Naive thymus-derived CD4-positive, alpha-beta T cell (primary cell): ENCODE data around the gene CYP4F12. TPM values are rescaled to one million over a fixed set of nuclear protein-coding genes. Genes with fewer than 3 reads are reported as not detected.

ENCODE experiments used
- ATAC-seq: fragments of 150-1000 bp; cut with Tn5 transposase; 2 replicates; pipeline ENCODE4 v1.10.0; 2021; ENCODE audit warnings: mild to moderate bottlenecking, moderate library complexity
- CTCF ChIA-PET: fragments of 350-600 bp; sonication (Branson Sonifier 250); formaldehyde crosslinking; loops from one replicate; lab custom pipeline; 2021; ENCODE audit warnings: antibody characterized with exemption; lab: Charles Lee
- POLR2A ChIA-PET: fragments of 350-600 bp; sonication (Branson Sonifier 250); formaldehyde crosslinking; loops from one replicate; lab custom pipeline; 2021; ENCODE audit warnings: antibody characterized with exemption, inconsistent platforms; lab: Charles Lee
- DNase-seq, 9 donors: peaks; one replicate each; pipeline versions ENCODE4 v3.0.0 to v3.0.0-alpha.2; 2020 to 2022; ENCODE audit warnings: mixed read lengths in 1 of 9
- H3K27ac ChIP-seq: one replicate; pipeline ENCODE4 v1.7.0; 2013; ENCODE audit warnings: mild to moderate bottlenecking, low read depth, low read length, moderate library complexity
- H3K27me3 ChIP-seq, 2 donors: one replicate each; pipeline ENCODE4 v1.7.0; 2013; ENCODE audit warnings: low read length in 2 of 2, mild to moderate bottlenecking in 2 of 2, moderate library complexity in 2 of 2; ENCODE audit not compliant: control insufficient read depth in 2 of 2, insufficient read depth in 2 of 2
- H3K36me3 ChIP-seq, 3 experiments: 1 replicate in 2 of 3; 2 replicates in 1 of 3; pipeline ENCODE4 v1.7.0; 2013; ENCODE audit warnings: low read length in 3 of 3, mild to moderate bottlenecking in 3 of 3, moderate library complexity in 1 of 3; ENCODE audit not compliant: insufficient read depth in 3 of 3, control insufficient read depth in 2 of 3
- H3K4me1 ChIP-seq, 2 donors: one replicate each; pipeline ENCODE4 v1.7.0; 2013; ENCODE audit warnings: low read length in 2 of 2, mild to moderate bottlenecking in 2 of 2, moderate library complexity in 1 of 2; ENCODE audit not compliant: control insufficient read depth in 2 of 2, insufficient read depth in 2 of 2
- H3K4me3 ChIP-seq: 2 replicates; pipeline ENCODE4 v1.7.0; 2013; ENCODE audit warnings: mild to moderate bottlenecking, low read length
- H3K9me3 ChIP-seq, 3 experiments: 1 replicate in 2 of 3; 2 replicates in 1 of 3; pipeline ENCODE4 v1.7.0; 2013; ENCODE audit warnings: low read length in 3 of 3; ENCODE audit not compliant: control insufficient read depth in 2 of 3
- H3K27ac Mint-ChIP-seq, 9 donors: one replicate each; pipeline ENCODE4 v1.8.0; 2020 to 2022; ENCODE audit warnings: mixed read lengths in 9 of 9, mild to moderate bottlenecking in 8 of 9, moderate library complexity in 5 of 9, inconsistent platforms in 2 of 9
- H3K27me3 Mint-ChIP-seq, 5 donors: one replicate each; pipeline ENCODE4 v1.8.0; 2021 to 2022; ENCODE audit warnings: mixed read lengths in 5 of 5, mild to moderate bottlenecking in 1 of 5
- H3K36me3 Mint-ChIP-seq, 5 donors: one replicate each; pipeline ENCODE4 v1.8.0; 2020 to 2022; ENCODE audit warnings: mixed read lengths in 5 of 5, mild to moderate bottlenecking in 3 of 5, inconsistent platforms in 1 of 5
- H3K4me1 Mint-ChIP-seq, 7 donors: one replicate each; pipeline ENCODE4 v1.8.0; 2020 to 2022; ENCODE audit warnings: mixed read lengths in 7 of 7, mild to moderate bottlenecking in 3 of 7, inconsistent platforms in 1 of 7
- H3K4me3 Mint-ChIP-seq, 10 donors: one replicate each; pipeline ENCODE4 v1.8.0; 2020 to 2022; ENCODE audit warnings: mild to moderate bottlenecking in 10 of 10, mixed read lengths in 10 of 10, moderate library complexity in 6 of 10, inconsistent platforms in 2 of 10
- H3K9me3 Mint-ChIP-seq, 11 donors: one replicate each; pipeline ENCODE4 v1.8.0; 2020 to 2022; ENCODE audit warnings: mixed read lengths in 11 of 11, mild to moderate bottlenecking in 4 of 11, inconsistent platforms in 1 of 11, moderate library complexity in 1 of 11
- intact Hi-C, 2 donors: fragments of 100-400 bp; cut with micrococcal nuclease; formaldehyde crosslinking; loops; one replicate each; pipeline ENCODE4 v1.15.1; 2023
- polyA plus RNA-seq, 2 donors: library from polyadenylated mRNA; unstranded; fragments of 300-500 nt; fragmentation: Illumina TruSeq; gene quantifications; one replicate each; pipeline ENCODE4 v1.2.3, GENCODE V29; 2021
- total RNA-seq, 6 experiments: library from RNA in 5 of 6; stranded (reverse) in 5 of 6; gene quantifications; 1 replicate in 5 of 6; 2 replicates in 1 of 6; pipeline ENCODE4 v1.2.3 and lab custom pipeline; 2021 to 2026

The CYP4F12 gene
- total and polyA plus RNA-seq, 7 experiments from 2014 or later: 0.50 to 1.6 (median 0.96) TPM; not detected in 3

GRCh38 chr19:15721268-15721667 lies 48.4 kb downstream of the CYP4F12 start:
- Histone ChIP-seq H3K27me3 (peaks cover 0 to 8% of the 10 kb centered on the region in 2 donors), H3K9me3 (no peaks in the 10 kb centered on the region), H3K4me1 (no peaks in the 10 kb centered on the region), H3K27ac (no peak overlapping the region), H3K4me3 (no peak overlapping the region), H3K36me3 (no peaks in the 10 kb centered on the region)
- ChIA-PET POLR2A (no interaction called here), CTCF (no interaction called here)
- H3K36me3 Mint-ChIP-seq: peaks cover 0 to 5% (median 0%) of the 10 kb centered on the region in 5 donors
- H3K4me3 Mint-ChIP-seq: no peak overlapping the region
- peaks cover 25 to 77% (median 67%) of the 10 kb centered on the region in 5 donors for H3K27me3 Mint-ChIP-seq
- peaks cover 0 to 7% (median 0%) of the 10 kb centered on the region in 7 donors for H3K4me1 Mint-ChIP-seq
- H3K27ac Mint-ChIP-seq: no peak overlapping the region
- H3K9me3 Mint-ChIP-seq: peaks cover 0 to 9% (median 0%) of the 10 kb centered on the region in 11 donors
- DNase-seq (no peak), ATAC-seq (peak; percentile 41)
- intact Hi-C loops: no loop called here

- H3K4me3 Mint-ChIP-seq: no peak overlapping the region
- ChIA-PET CTCF (no interaction called here), POLR2A (no interaction called here)
- peaks cover 27 to 74% (median 68%) of the 10 kb centered on the region in 5 donors for H3K27me3 Mint-ChIP-seq
- peaks cover 0 to 5% (median 0%) of the 10 kb centered on the region in 5 donors for H3K36me3 Mint-ChIP-seq
- no peak overlapping the region for H3K27ac ChIP-seq
- H3K9me3 ChIP-seq: no peaks in the 10 kb centered on the region
- H3K36me3 ChIP-seq: no peaks in the 10 kb centered on the region
- ATAC-seq (no peak), DNase-seq (no peak)
- no peak overlapping the region for H3K27ac Mint-ChIP-seq
- peaks cover 0 to 9% (median 0%) of the 10 kb centered on the region in 11 donors for H3K9me3 Mint-ChIP-seq
- peaks cover 0 to 9% (median 5%) of the 10 kb centered on the region in 7 donors for H3K4me1 Mint-ChIP-seq
- intact Hi-C loops: no loop called here
- H3K27me3 ChIP-seq: peaks cover 0 to 6% of the 10 kb centered on the region in 2 donors
- no peak overlapping the region for H3K4me3 ChIP-seq
- H3K4me1 ChIP-seq: no peaks in the 10 kb centered on the region
Measured at GRCh38 chr19:15722956-15723355, 50.1 kb downstream of the CYP4F12 start.

GRCh38 chr19:15727724-15728123 lies 54.8 kb downstream of the CYP4F12 start, which contains the start of gene OR10H2:
Gene OR10H2 (plus strand): TSS chr19:15728024. CDS start chr19:15728044, 20 bp downstream.
- peaks cover 0 to 7% (median 4%) of the 10 kb centered on the region in 11 donors for H3K9me3 Mint-ChIP-seq
- intact Hi-C loops: no loop called here
- Histone ChIP-seq H3K4me1 (no peaks in the 10 kb centered on the region), H3K27me3 (peaks cover 0 to 4% of the 10 kb centered on the region in 2 donors), H3K27ac (no peak within 1 kb of the TSS), H3K9me3 (peaks cover 0 to 4% (median 0%) of the 10 kb centered on the region in 3 experiments), H3K4me3 (no peak within 1 kb of the TSS), H3K36me3 (no peaks in the 10 kb centered on the region)
- DNase-seq (no peak), ATAC-seq (no peak)
- ChIA-PET CTCF (no interaction called here), POLR2A (no interaction called here)
- peak within 1 kb of the TSS in 1 of 10 donors; percentile 17 for H3K4me3 Mint-ChIP-seq
- no peak within 1 kb of the TSS for H3K27ac Mint-ChIP-seq
- H3K27me3 Mint-ChIP-seq: peaks cover 16 to 72% (median 52%) of the 10 kb centered on the region in 5 donors
- H3K36me3 Mint-ChIP-seq: peaks cover 0 to 5% (median 0%) of the 10 kb centered on the region in 5 donors
- H3K4me1 Mint-ChIP-seq: peaks cover 0 to 5% (median 3%) of the 10 kb centered on the region in 7 donors

GRCh38 chr19:15730538-15730937 lies 57.7 kb downstream of the CYP4F12 start:
- DNase-seq: no peak
- no peaks in the 10 kb centered on the region for H3K27me3 ChIP-seq
- peaks cover 0 to 4% (median 0%) of the 10 kb centered on the region in 3 experiments for H3K9me3 ChIP-seq
- H3K27me3 Mint-ChIP-seq: peaks cover 6 to 51% (median 40%) of the 10 kb centered on the region in 5 donors
- peaks cover 0 to 7% (median 4%) of the 10 kb centered on the region in 11 donors for H3K9me3 Mint-ChIP-seq
- H3K4me3 ChIP-seq: no peak overlapping the region
- no peak overlapping the region for H3K27ac ChIP-seq
- H3K36me3 ChIP-seq: no peaks in the 10 kb centered on the region
- H3K27ac Mint-ChIP-seq: no peak overlapping the region
- H3K4me1 Mint-ChIP-seq: peaks cover 0 to 5% (median 0%) of the 10 kb centered on the region in 7 donors
- no peak overlapping the region for H3K4me3 Mint-ChIP-seq
- H3K4me1 ChIP-seq: no peaks in the 10 kb centered on the region
- intact Hi-C loops: no loop called here
- H3K36me3 Mint-ChIP-seq: no peaks in the 10 kb centered on the region
- no peak for ATAC-seq
- ChIA-PET CTCF (no interaction called here), POLR2A (no interaction called here)

- H3K4me1 ChIP-seq: no peaks in the 10 kb centered on the region
- peaks cover 2 to 33% (median 21%) of the 10 kb centered on the region in 5 donors for H3K27me3 Mint-ChIP-seq
- ATAC-seq: no peak
Measured at GRCh38 chr19:15732388-15732787, 59.5 kb downstream of the CYP4F12 start.

GRCh38 chr19:15733895-15734294 lies 61.0 kb downstream of the CYP4F12 start:
- peaks cover 2 to 19% (median 10%) of the 10 kb centered on the region in 5 donors for H3K27me3 Mint-ChIP-seq

More at GRCh38 chr19:15732388-15732787, 59.5 kb downstream of the CYP4F12 start:
- H3K36me3 ChIP-seq: no peaks in the 10 kb centered on the region
- CTCF ChIA-PET: no interaction called here
- no peak overlapping the region for H3K27ac ChIP-seq
- no peak overlapping the region for H3K27ac Mint-ChIP-seq
- H3K9me3 Mint-ChIP-seq: peaks cover 0 to 7% (median 4%) of the 10 kb centered on the region in 11 donors
- no peak for DNase-seq
- H3K27me3 ChIP-seq: no peaks in the 10 kb centered on the region
- H3K4me3 Mint-ChIP-seq: no peak overlapping the region
- peaks cover 0 to 4% (median 0%) of the 10 kb centered on the region in 7 donors for H3K4me1 Mint-ChIP-seq
- no peak overlapping the region for H3K4me3 ChIP-seq
- H3K9me3 ChIP-seq: peaks cover 0 to 4% (median 0%) of the 10 kb centered on the region in 3 experiments
- H3K36me3 Mint-ChIP-seq: no peaks in the 10 kb centered on the region
- intact Hi-C loops: no loop called here
- POLR2A ChIA-PET: no interaction called here

GRCh38 chr19:15737722-15738121 lies 64.8 kb downstream of the CYP4F12 start, which contains the start of gene OR10H3:
Gene OR10H3 (plus strand): TSS chr19:15737985. CDS start chr19:15741393, 3,408 bp downstream.
- ATAC-seq (no peak), DNase-seq (no peak)
- intact Hi-C loops: no loop called here
- H3K27ac ChIP-seq: no peak within 1 kb of the TSS
- CTCF ChIA-PET: interaction anchor here (0.7 kb wide), 1 partner anchor 152 kb away, joined by 3 read pairs; no protein-coding TSS in a partner anchor
- Mint-ChIP-seq H3K9me3 (peaks cover 5 to 25% (median 13%) of the 10 kb centered on the region in 11 donors), H3K4me1 (no peaks in the 10 kb centered on the region), H3K36me3 (peaks cover 6 to 14% (median 8%) of the 10 kb centered on the region in 5 donors), H3K27ac (no peak within 1 kb of the TSS), H3K27me3 (peaks cover 0 to 15% (median 12%) of the 10 kb centered on the region in 5 donors), H3K4me3 (no peak within 1 kb of the TSS)
- H3K27me3 ChIP-seq: peaks cover 0 to 6% of the 10 kb centered on the region in 2 donors
- POLR2A ChIA-PET: no interaction called here
- no peaks in the 10 kb centered on the region for H3K9me3 ChIP-seq
- H3K36me3 ChIP-seq: no peaks in the 10 kb centered on the region
- no peaks in the 10 kb centered on the region for H3K4me1 ChIP-seq
- H3K4me3 ChIP-seq: no peak within 1 kb of the TSS

More at GRCh38 chr19:15733895-15734294, 61.0 kb downstream of the CYP4F12 start:
- CTCF ChIA-PET: no interaction called here
- Histone ChIP-seq H3K36me3 (no peaks in the 10 kb centered on the region), H3K4me3 (no peak overlapping the region), H3K4me1 (no peaks in the 10 kb centered on the region), H3K27me3 (no peaks in the 10 kb centered on the region), H3K9me3 (peaks cover 0 to 4% (median 0%) of the 10 kb centered on the region in 3 experiments), H3K27ac (no peak overlapping the region)
- H3K36me3 Mint-ChIP-seq: no peaks in the 10 kb centered on the region
- H3K9me3 Mint-ChIP-seq: peaks cover 0 to 7% (median 4%) of the 10 kb centered on the region in 11 donors
- intact Hi-C loops: no loop called here
- DNase-seq: no peak
- no peak for ATAC-seq
- POLR2A ChIA-PET: no interaction called here
- no peak overlapping the region for H3K27ac Mint-ChIP-seq
- H3K4me3 Mint-ChIP-seq: no peak overlapping the region
- peaks cover 0 to 4% (median 0%) of the 10 kb centered on the region in 7 donors for H3K4me1 Mint-ChIP-seq
